SK-N-SH treated with all-trans-retinoic acid at 6 μM for 48 hours (cell line): ENCODE results near the gene NAA50.

Experiments
- ATAC-seq: fragments of 200-7000 bp; cut with Tn5 transposase; 3 replicates; pipeline ENCODE4 v1.9.1; 2020; ENCODE audit warnings: mild to moderate bottlenecking, moderate library complexity
- ARNTL ChIP-seq: fragments of 450-650 bp; formaldehyde crosslinking; IDR thresholded peaks from 2 replicates; pipeline ENCODE4 v1.5.0; 2020; ENCODE audit warnings: low read depth, mild to moderate bottlenecking, moderate library complexity, borderline replicate concordance
- BACH2 ChIP-seq: fragments of 250-450 bp; sonication (Bioruptor Pico); IDR thresholded peaks from 2 replicates; pipeline ENCODE4 v1.9.0; 2021; ENCODE audit warnings: mild to moderate bottlenecking, borderline replicate concordance
- CREB5 ChIP-seq: fragments of 250-450 bp; sonication (Bioruptor Pico); IDR thresholded peaks from 2 replicates; pipeline ENCODE4 v1.5.1; 2020; ENCODE audit warnings: low read depth, mild to moderate bottlenecking, moderate library complexity
- CSDC2 ChIP-seq: fragments of 250-450 bp; sonication (Bioruptor Pico); IDR thresholded peaks from 2 replicates; pipeline ENCODE4 v1.5.0; 2020; ENCODE audit warnings: mild to moderate bottlenecking, moderate library complexity
- CSRNP3 ChIP-seq: fragments of 250-450 bp; sonication (Bioruptor Pico); IDR thresholded peaks from 2 replicates; pipeline ENCODE4 v1.5.1; 2021; ENCODE audit warnings: mild to moderate bottlenecking, moderate library complexity
- ESRRG ChIP-seq: fragments of 250-450 bp; sonication (Bioruptor Pico); IDR thresholded peaks from 2 replicates; pipeline ENCODE4 v1.6.1; 2021; ENCODE audit warnings: mild to moderate bottlenecking
- GLIS3 ChIP-seq: fragments of 250-450 bp; sonication (Bioruptor Pico); IDR thresholded peaks from 2 replicates; pipeline ENCODE4 v1.5.0; 2020; ENCODE audit warnings: mild to moderate bottlenecking, moderate library complexity
- ISL1 ChIP-seq: fragments of 250-450 bp; sonication (Bioruptor Pico); IDR thresholded peaks from 2 replicates; pipeline ENCODE4 v2.1.2; 2022; ENCODE audit warnings: mild to moderate bottlenecking, moderate library complexity
- OSR1 ChIP-seq: fragments of 250-450 bp; sonication (Bioruptor Pico); IDR thresholded peaks from 2 replicates; pipeline ENCODE4 v1.8.0; 2022; ENCODE audit warnings: moderate library complexity, mild to moderate bottlenecking, inconsistent platforms
- POU6F1 ChIP-seq: fragments of 250-450 bp; sonication (Bioruptor Pico); IDR thresholded peaks from 2 replicates; pipeline ENCODE4 v1.8.0; 2021; ENCODE audit warnings: low read depth, mild to moderate bottlenecking, moderate library complexity, borderline replicate concordance
- PPARA ChIP-seq: fragments of 250-450 bp; sonication (Bioruptor Pico); IDR thresholded peaks from 2 replicates; pipeline ENCODE4 v1.5.0; 2020; ENCODE audit warnings: mild to moderate bottlenecking, borderline replicate concordance
- RARB ChIP-seq: fragments of 250-450 bp; sonication (Bioruptor Pico); IDR thresholded peaks from 2 replicates; pipeline ENCODE4 v1.8.0; 2021; ENCODE audit warnings: mild to moderate bottlenecking, moderate library complexity
- SNAI2 ChIP-seq: fragments of 250-450 bp; sonication (Bioruptor Pico); IDR thresholded peaks from 2 replicates; pipeline ENCODE4 v1.5.0; 2020; ENCODE audit warnings: mild to moderate bottlenecking, moderate library complexity
- TCF4 ChIP-seq: fragments of 250-450 bp; sonication (Bioruptor Pico); IDR thresholded peaks from 2 replicates; pipeline ENCODE4 v1.8.0; 2021; ENCODE audit warnings: mild to moderate bottlenecking, moderate library complexity, borderline replicate concordance
- TSHZ2 ChIP-seq: fragments of 250-450 bp; sonication (Bioruptor Pico); IDR thresholded peaks from 2 replicates; pipeline ENCODE4 v1.5.0; 2020; ENCODE audit warnings: mild to moderate bottlenecking, moderate library complexity
- ZC3H10 ChIP-seq: fragments of 250-450 bp; sonication (Bioruptor Pico); IDR thresholded peaks from 2 replicates; pipeline ENCODE4 v1.5.1; 2021; ENCODE audit warnings: mild to moderate bottlenecking, moderate library complexity
- ZFP3 ChIP-seq: fragments of 250-450 bp; sonication (Bioruptor Pico); IDR thresholded peaks from 2 replicates; pipeline ENCODE4 v1.5.0; 2020; ENCODE audit warnings: mild to moderate bottlenecking, moderate library complexity
- ZFP30 ChIP-seq: fragments of 450-650 bp; formaldehyde crosslinking; IDR thresholded peaks from 2 replicates; pipeline ENCODE4 v1.5.0; 2022; ENCODE audit warnings: mild to moderate bottlenecking, moderate library complexity
- ZNF565 ChIP-seq: fragments of 450-650 bp; formaldehyde crosslinking; conservative IDR thresholded peaks from 2 replicates; pipeline ENCODE4 v1.5.0; 2020; ENCODE audit warnings: low read depth, mild to moderate bottlenecking, moderate library complexity
- ZNF70 ChIP-seq: fragments of 450-650 bp; formaldehyde crosslinking; IDR thresholded peaks from 2 replicates; pipeline ENCODE4 v1.5.0; 2020; ENCODE audit warnings: mild to moderate bottlenecking, moderate library complexity
- ZNF8 ChIP-seq: fragments of 450-650 bp; formaldehyde crosslinking; IDR thresholded peaks from 2 replicates; pipeline ENCODE4 v1.5.0; 2020; ENCODE audit warnings: mild to moderate bottlenecking, moderate library complexity

Gene NAA50

GRCh38 chr3:113769551-113769950 lies 23.5 kb upstream of the NAA50 start:
- TF ChIP-seq BACH2 (no peak), ZNF8 (CRISPR knock-in tag) (no peak), ZNF70 (no peak), TCF4 (no peak), RARB (CRISPR knock-in tag) (no peak), ZFP3 (CRISPR knock-in tag) (no peak)
- peak; percentile 91 for ATAC-seq

GRCh38 chr3:113764698-113765097 lies 18.6 kb upstream of the NAA50 start:
- no peak for TF ChIP-seq ZC3H10
- TF ChIP-seq PPARA (CRISPR knock-in tag), result no peak
- TF ChIP-seq POU6F1, result no peak
- no peak for TF ChIP-seq TSHZ2 (CRISPR knock-in tag)
- no peak for TF ChIP-seq SNAI2 (CRISPR knock-in tag)
- TF ChIP-seq GLIS3 (CRISPR knock-in tag), result no peak
- no peak for TF ChIP-seq CSRNP3 (CRISPR knock-in tag)
- TF ChIP-seq CSDC2 (CRISPR knock-in tag), result no peak
- TF ChIP-seq ZFP3 (CRISPR knock-in tag), result no peak
- TF ChIP-seq ZNF70, result no peak
- TF ChIP-seq CREB5 (CRISPR knock-in tag), result no peak
- no peak for TF ChIP-seq OSR1 (CRISPR knock-in tag)
- TF ChIP-seq TCF4, result no peak
- no peak for TF ChIP-seq ZNF8 (CRISPR knock-in tag)
- no peak for TF ChIP-seq ZFP30
- TF ChIP-seq ARNTL (CRISPR knock-in tag), result no peak
- TF ChIP-seq RARB (CRISPR knock-in tag), result no peak
- no peak for TF ChIP-seq ISL1 (CRISPR knock-in tag)
- no peak for TF ChIP-seq BACH2
- no peak for ATAC-seq

- ATAC-seq, result no peak
- TF ChIP-seq ZNF8 (CRISPR knock-in tag) (peak; percentile 99), OSR1 (CRISPR knock-in tag) (no peak), ARNTL (CRISPR knock-in tag) (no peak)
These were observed 12.5 kb upstream of the NAA50 start for GRCh38 chr3:113758389-113759024.

- ATAC-seq, result no peak
- TF ChIP-seq ISL1 (CRISPR knock-in tag) (no peak), ZNF70 (no peak), ARNTL (CRISPR knock-in tag) (no peak), POU6F1 (no peak), TSHZ2 (CRISPR knock-in tag) (no peak), TCF4 (no peak), CREB5 (CRISPR knock-in tag) (no peak), ESRRG (no peak), ZFP3 (CRISPR knock-in tag) (no peak), CSDC2 (CRISPR knock-in tag) (no peak), GLIS3 (CRISPR knock-in tag) (no peak), ZC3H10 (no peak), ZNF565 (CRISPR knock-in tag) (no peak), BACH2 (no peak), OSR1 (CRISPR knock-in tag) (no peak)
These were observed 8.6 kb upstream of the NAA50 start for GRCh38 chr3:113754494-113755159.
